Measurements from ENCODE around the gene RAET1G. TPM values are rescaled to one million over a fixed set of nuclear protein-coding genes. Genes with fewer than 3 reads are reported as not detected.
A peak's percentile ranks its signal among the peaks of the same experiment; 100 is the strongest.

RAET1G gene
- total RNA-seq, 1 donor from 2014 or later: 4.9 TPM

DNA sequence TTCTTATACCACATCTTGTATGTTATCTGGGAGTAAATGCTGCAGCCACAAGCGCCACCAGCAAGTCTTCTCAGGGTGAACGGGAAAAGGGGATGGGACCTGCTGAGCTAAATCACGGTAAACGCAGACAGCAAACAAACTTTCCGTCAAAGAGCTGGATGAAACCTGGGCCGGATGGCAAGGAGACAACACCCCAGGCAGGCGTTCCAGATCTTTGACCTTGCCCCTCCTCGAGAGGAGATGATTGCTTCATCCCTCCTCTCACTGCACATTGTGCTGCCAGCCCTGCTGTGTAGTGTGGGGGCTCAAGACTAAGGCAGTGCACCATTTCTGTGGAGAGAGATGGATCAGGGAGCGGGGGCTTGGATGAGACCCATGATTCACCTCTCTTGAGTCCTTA, 34.8 kb downstream of the RAET1G start:
- Histone ChIP-seq H3K27me3 (no peaks in the 10 kb centered on the region), H3K4me3 (no peak overlapping the region), H3K36me3 (no peaks in the 10 kb centered on the region), H3K27ac (no peak overlapping the region), H3K4me1 (peaks cover 11% of the 10 kb centered on the region), H3K9me3 (no peaks in the 10 kb centered on the region)
- DNase-seq (ENCODE audit: extremely low spot score in 2 of 2): no peak
- intact Hi-C loops (cut with DNase I): no loop called here
- TF ChIP-seq, protein P1, sequence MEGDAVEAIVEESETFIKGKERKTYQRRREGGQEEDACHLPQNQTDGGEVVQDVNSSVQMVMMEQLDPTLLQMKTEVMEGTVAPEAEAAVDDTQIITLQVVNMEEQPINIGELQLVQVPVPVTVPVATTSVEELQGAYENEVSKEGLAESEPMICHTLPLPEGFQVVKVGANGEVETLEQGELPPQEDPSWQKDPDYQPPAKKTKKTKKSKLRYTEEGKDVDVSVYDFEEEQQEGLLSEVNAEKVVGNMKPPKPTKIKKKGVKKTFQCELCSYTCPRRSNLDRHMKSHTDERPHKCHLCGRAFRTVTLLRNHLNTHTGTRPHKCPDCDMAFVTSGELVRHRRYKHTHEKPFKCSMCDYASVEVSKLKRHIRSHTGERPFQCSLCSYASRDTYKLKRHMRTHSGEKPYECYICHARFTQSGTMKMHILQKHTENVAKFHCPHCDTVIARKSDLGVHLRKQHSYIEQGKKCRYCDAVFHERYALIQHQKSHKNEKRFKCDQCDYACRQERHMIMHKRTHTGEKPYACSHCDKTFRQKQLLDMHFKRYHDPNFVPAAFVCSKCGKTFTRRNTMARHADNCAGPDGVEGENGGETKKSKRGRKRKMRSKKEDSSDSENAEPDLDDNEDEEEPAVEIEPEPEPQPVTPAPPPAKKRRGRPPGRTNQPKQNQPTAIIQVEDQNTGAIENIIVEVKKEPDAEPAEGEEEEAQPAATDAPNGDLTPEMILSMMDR (IDR thresholded peaks at IDR 0.05): no peak
- TF ChIP-seq POLR2AphosphoS5 (IDR thresholded peaks at IDR 0.05; ENCODE audit: insufficient read depth in 1 of 2, low read depth in 1 of 2): no peak
- TF ChIP-seq POLR2A (IDR thresholded peaks at IDR 0.05): no peak

DNA sequence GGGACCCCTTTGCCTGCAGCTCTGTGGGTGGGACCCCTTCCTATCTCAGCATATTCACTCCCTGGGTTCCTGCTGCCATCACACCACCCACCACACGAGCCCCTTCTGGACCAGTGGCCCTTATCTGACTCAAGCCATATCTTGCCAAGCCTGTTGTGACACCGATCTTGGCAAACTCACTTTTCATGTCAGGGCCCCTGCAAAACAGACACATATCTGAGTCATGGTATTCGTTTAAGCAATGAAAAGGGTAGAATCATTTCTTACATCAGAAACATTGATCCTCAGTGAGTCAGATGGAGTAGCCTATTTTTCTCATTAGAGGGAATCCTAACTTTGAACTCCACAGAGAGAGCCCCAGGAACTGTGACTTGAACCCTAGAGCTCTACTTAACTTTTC, 35.6 kb downstream of the RAET1G start:
- H3K36me3 ChIP-seq: no peaks in the 10 kb centered on the region
- no peak overlapping the region for H3K27ac ChIP-seq
- intact Hi-C loops (cut with DNase I): no loop called here
- no peaks in the 10 kb centered on the region for H3K27me3 ChIP-seq
- peaks cover 11% of the 10 kb centered on the region for H3K4me1 ChIP-seq
- TF ChIP-seq, protein P1 (IDR thresholded peaks at IDR 0.05): no peak
- TF ChIP-seq POLR2AphosphoS5 (IDR thresholded peaks at IDR 0.05; ENCODE audit: insufficient read depth in 1 of 2, low read depth in 1 of 2): peak in 1 of 2 donors; percentile 25
- H3K4me3 ChIP-seq: no peak overlapping the region
- no peak for DNase-seq (ENCODE audit: extremely low spot score in 2 of 2)
- no peaks in the 10 kb centered on the region for H3K9me3 ChIP-seq

DNA sequence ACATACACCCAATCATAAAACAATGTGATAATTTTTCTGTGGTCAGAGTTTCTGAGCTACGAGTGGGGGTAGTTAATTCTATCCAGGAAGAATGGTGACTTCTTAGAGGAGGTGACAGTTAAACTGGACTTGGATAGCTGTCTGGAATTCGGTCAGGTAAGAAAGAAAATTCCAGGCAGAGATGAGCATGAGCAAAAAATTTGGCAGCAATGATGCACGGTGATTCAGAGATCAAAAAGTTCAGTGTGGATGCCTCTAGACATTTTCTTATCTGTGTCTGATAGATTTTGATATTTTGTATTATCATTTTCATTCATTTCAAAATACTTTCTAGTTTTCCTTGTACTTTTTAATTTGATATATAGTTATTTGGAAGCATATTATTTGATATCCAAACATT, 37.0 kb downstream of the RAET1G start:
- no peaks in the 10 kb centered on the region for H3K9me3 ChIP-seq

DNA sequence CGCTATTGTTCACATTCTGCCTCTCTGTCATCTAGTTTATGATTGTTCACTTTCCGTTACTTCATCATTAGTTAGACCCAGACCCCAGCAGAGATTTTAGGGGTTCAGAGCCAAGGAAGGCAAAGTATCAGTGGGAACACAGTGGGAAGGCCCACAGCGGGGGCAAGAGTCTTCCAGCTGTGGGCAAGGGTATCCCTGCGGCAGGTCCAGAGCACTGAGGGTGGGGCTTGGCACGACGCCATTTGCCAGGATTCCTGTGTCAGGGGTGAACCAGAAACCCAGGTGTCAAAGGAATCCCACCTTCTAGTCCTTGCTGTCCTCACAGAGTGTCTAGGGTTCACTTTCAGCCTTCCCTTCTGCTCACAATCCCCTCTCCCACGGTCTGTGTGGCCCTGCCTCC, 38.3 kb downstream of the RAET1G start:
- Histone ChIP-seq H3K27ac (no peak overlapping the region), H3K4me1 (no peaks in the 10 kb centered on the region), H3K4me3 (no peak overlapping the region), H3K27me3 (no peaks in the 10 kb centered on the region), H3K9me3 (no peaks in the 10 kb centered on the region), H3K36me3 (no peaks in the 10 kb centered on the region)
- TF ChIP-seq POLR2AphosphoS5 (IDR thresholded peaks at IDR 0.05; ENCODE audit: insufficient read depth in 1 of 2, low read depth in 1 of 2): no peak
- TF ChIP-seq, protein P1 (IDR thresholded peaks at IDR 0.05): no peak
- no peak for TF ChIP-seq POLR2A (IDR thresholded peaks at IDR 0.05)
- peak in 1 of 2 donors; percentile 94 for DNase-seq (ENCODE audit: extremely low spot score in 2 of 2)
- intact Hi-C loops (cut with DNase I): no loop called here

More for the DNA sequence above, 37.0 kb downstream of the RAET1G start:
- no peak for DNase-seq (ENCODE audit: extremely low spot score in 2 of 2)
- H3K36me3 ChIP-seq: no peaks in the 10 kb centered on the region
- intact Hi-C loops (cut with DNase I): no loop called here
- TF ChIP-seq, protein P1 (IDR thresholded peaks at IDR 0.05): no peak
- no peak for TF ChIP-seq POLR2A (IDR thresholded peaks at IDR 0.05)
- TF ChIP-seq POLR2AphosphoS5 (IDR thresholded peaks at IDR 0.05; ENCODE audit: insufficient read depth in 1 of 2, low read depth in 1 of 2): no peak
- H3K27me3 ChIP-seq: no peaks in the 10 kb centered on the region
- no peak overlapping the region for H3K4me3 ChIP-seq
- no peak overlapping the region for H3K27ac ChIP-seq
- H3K4me1 ChIP-seq: peaks cover 8% of the 10 kb centered on the region

DNA sequence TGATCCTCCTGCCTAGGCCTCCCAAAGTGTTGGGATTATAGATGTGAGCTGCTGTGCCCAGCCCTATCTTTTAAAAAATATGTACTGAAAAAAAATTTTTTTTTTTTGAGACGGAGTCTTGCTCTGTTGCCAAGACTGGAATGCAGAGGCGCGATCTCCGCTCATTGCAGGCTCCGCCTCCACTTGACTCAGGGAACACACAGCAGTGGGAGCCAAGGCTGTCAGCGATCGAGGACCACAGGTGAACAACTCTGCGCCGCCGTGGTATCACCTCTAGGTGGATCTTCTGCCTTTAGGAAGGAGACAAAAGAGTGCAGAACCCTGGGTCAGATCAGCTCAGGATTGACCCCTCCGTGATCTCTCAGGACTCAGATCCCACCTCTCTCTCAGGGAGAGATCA, 38.7 kb downstream of the RAET1G start:
- intact Hi-C loops (cut with DNase I): no loop called here
- Histone ChIP-seq H3K9me3 (no peaks in the 10 kb centered on the region), H3K4me3 (no peak overlapping the region), H3K27me3 (no peaks in the 10 kb centered on the region), H3K27ac (no peak overlapping the region), H3K36me3 (no peaks in the 10 kb centered on the region), H3K4me1 (no peaks in the 10 kb centered on the region)
- TF ChIP-seq, protein P1 (IDR thresholded peaks at IDR 0.05): no peak
- TF ChIP-seq POLR2AphosphoS5 (IDR thresholded peaks at IDR 0.05; ENCODE audit: insufficient read depth in 1 of 2, low read depth in 1 of 2) (no peak), POLR2A (IDR thresholded peaks at IDR 0.05) (no peak)
- DNase-seq (ENCODE audit: extremely low spot score in 2 of 2): no peak
